Suprapubic skin (tissue), 3 donors: ENCODE data around the gene TBC1D22A.

Experiments used
- CTCF ChIP-seq, 2 donors: fragments of 200-600 bp in 1 of 2; fragments of 450-650 bp in 1 of 2; sonication (generic) in 1 of 2; IDR thresholded peaks; one replicate each; pipeline ENCODE4 v1.5.1; 2016 to 2019; ENCODE audit warnings: antibody characterized with exemption in 2 of 2, mild to moderate bottlenecking in 1 of 2, moderate library complexity in 1 of 2
- EP300 ChIP-seq: sonication (generic); formaldehyde crosslinking; IDR thresholded peaks from one replicate; pipeline ENCODE4 v1.6.1; 2017; ENCODE audit warnings: antibody characterized with exemption
- POLR2A ChIP-seq, 2 donors: fragments of 450-650 bp; IDR thresholded peaks; one replicate each; pipeline ENCODE4 v1.6.1; 2017; ENCODE audit warnings: antibody characterized with exemption in 2 of 2, mild to moderate bottlenecking in 2 of 2, moderate library complexity in 2 of 2

DNA sequence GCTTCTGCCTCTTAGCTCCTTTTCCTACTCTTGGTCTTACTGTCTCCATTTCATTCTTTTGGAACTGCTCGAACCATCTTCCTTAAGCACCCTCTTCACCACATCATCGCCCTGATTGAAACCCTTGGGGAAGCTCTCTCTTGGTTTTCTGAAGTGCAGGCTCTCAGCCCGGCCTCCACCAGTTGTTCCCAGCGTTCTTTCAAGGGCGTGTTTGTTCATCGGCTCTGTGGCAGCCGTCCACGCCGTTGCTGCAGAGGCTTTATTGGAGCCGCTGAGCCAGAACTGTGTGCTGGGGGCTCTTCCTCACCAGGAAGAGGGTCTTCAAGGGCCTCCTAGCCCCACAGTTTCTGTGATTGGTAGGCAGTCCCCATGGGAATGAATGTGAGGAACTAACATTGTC lies 214.1 kb downstream of the TBC1D22A start:
- TF ChIP-seq CTCF (IDR thresholded peaks at IDR 0.05), result no peak
- TF ChIP-seq POLR2A (IDR thresholded peaks at IDR 0.05), result no peak
- TF ChIP-seq EP300, result no peak
